PC-9 (cell line): ENCODE data around the gene ITGB4.

Experiments
- CTCF ChIP-seq: fragments of 200-600 bp; sonication (generic); conservative IDR thresholded peaks from 2 replicates; pipeline ENCODE4 v1.6.1; 2017; ENCODE audit warnings: mixed run types, antibody characterized with exemption, mild to moderate bottlenecking, moderate library complexity
- EZH2 ChIP-seq: fragments of 200-600 bp; sonication (generic); IDR thresholded peaks from 2 replicates; pipeline ENCODE4 v1.8.0; 2017; ENCODE audit warnings: antibody characterized with exemption, low read depth

GRCh38 chr17:75684924-75685323 is 36.3 kb upstream of the ITGB4 start:
- TF ChIP-seq EZH2 (no peak), CTCF (no peak)
